Stomach (tissue), 9 donors: ENCODE results near the gene WBP2. TPM values are rescaled to one million over a fixed set of nuclear protein-coding genes. Genes with fewer than 3 reads are reported as not detected.
A peak's percentile ranks its signal among the peaks of the same experiment; 100 is the strongest.

Source experiments
- DNase-seq, 2 donors: peaks; one replicate each; pipeline versions ENCODE4 v3.0.0 to v3.0.0-alpha.2; 2013 to 2019
- H3K27ac ChIP-seq, 5 donors: fragments of 200-600 bp in 4 of 5; sonication (generic) in 4 of 5; one replicate each; pipeline ENCODE4 v1.5.1; 2013 to 2019; ENCODE audit warnings: mild to moderate bottlenecking in 1 of 5, moderate library complexity in 1 of 5
- H3K27me3 ChIP-seq, 3 donors: fragments of 200-600 bp; sonication (generic); one replicate each; pipeline ENCODE4 v1.5.1; 2017 to 2019; ENCODE audit warnings: mixed run types in 1 of 3
- H3K36me3 ChIP-seq, 4 donors: fragments of 200-600 bp; sonication (generic); 1 replicate in 3 of 4; 2 replicates in 1 of 4; pipeline ENCODE4 v1.5.1; 2016 to 2019
- H3K4me1 ChIP-seq, 4 donors: fragments of 200-600 bp; sonication (generic); one replicate each; pipeline ENCODE4 v1.5.1; 2016 to 2019
- H3K4me3 ChIP-seq, 4 donors: fragments of 200-600 bp; sonication (generic) in 3 of 4; one replicate each; pipeline ENCODE4 v1.5.1; 2016 to 2019; ENCODE audit warnings: mild to moderate bottlenecking in 1 of 4
- H3K9me3 ChIP-seq, 4 donors: fragments of 200-600 bp; sonication (generic); one replicate each; pipeline ENCODE4 v1.5.1; 2016 to 2019
- CTCF ChIP-seq, 7 experiments: fragments of 450-650 bp in 4 of 7; fragments of 200-600 bp in 3 of 7; sonication (generic) in 3 of 7; IDR thresholded peaks; one replicate each; pipeline ENCODE4 v1.5.1; 2016 to 2019; ENCODE audit warnings: antibody characterized with exemption in 7 of 7, control low read depth in 2 of 7, mild to moderate bottlenecking in 1 of 7
- EP300 ChIP-seq: sonication (generic); formaldehyde crosslinking; IDR thresholded peaks from one replicate; pipeline ENCODE4 v1.6.1; 2017; ENCODE audit warnings: antibody characterized with exemption
- POLR2A ChIP-seq, 4 donors: fragments of 450-650 bp; IDR thresholded peaks; one replicate each; pipeline ENCODE4 v1.6.1; 2016; ENCODE audit warnings: antibody characterized with exemption in 4 of 4, control low read depth in 2 of 4, mild to moderate bottlenecking in 1 of 4, moderate library complexity in 1 of 4
- POLR2AphosphoS5 ChIP-seq, 3 donors: sonication (generic); formaldehyde crosslinking; IDR thresholded peaks; one replicate each; pipeline ENCODE4 v1.6.1; 2016; ENCODE audit warnings: antibody characterized with exemption in 3 of 3
- WGBS, 5 donors: extraction: QIAGEN DNeasy Blood & Tissue Kit in 3 of 5; methylation state at CpG; one replicate each; pipeline versions ENCODE4 v1.1.5 to v1.1.7; 2013 to 2018; 5-methylcytosine and 5-hydroxymethylcytosine counted together
- intact Hi-C: fragments of 100-400 bp; cut with DNase I; formaldehyde crosslinking; loops from one replicate; pipeline ENCODE4 v1.15.1; 2023; ENCODE audit warnings: low total_unique reads
- polyA plus RNA-seq, 3 donors: library from polyadenylated mRNA; stranded (reverse); fragments of 200-250 nt; gene quantifications; one replicate each; pipeline ENCODE4 v1.2.3, GENCODE V29; 2013
- total RNA-seq, 5 donors: library from RNA; depleted of rRNA; stranded (reverse); fragments of >200 nt; gene quantifications; one replicate each; pipeline versions ENCODE4 v1.1.0 to v1.2.3, GENCODE V29; 2014 to 2016
- donor health status: healthy with polysubstance abuse.
- donor health status: Bipolar disorder and iron deficiency.
- donor health status: healthy.

Gene WBP2
- total and polyA plus RNA-seq, 8 donors, result 28.6 to 122 (median 72.5) TPM

- TF ChIP-seq POLR2AphosphoS5 (IDR thresholded peaks at IDR 0.05) (no peak), CTCF (IDR thresholded peaks at IDR 0.05) (no peak)
- no peaks in the 10 kb centered on the region for H3K9me3 ChIP-seq
- H3K27ac ChIP-seq, result peak overlapping the region in 3 of 5 donors; percentile 52 to 75 (median 65)
- peaks cover 7 to 23% (median 22%) of the 10 kb centered on the region in 4 donors for H3K4me1 ChIP-seq
- H3K4me3 ChIP-seq, result no peak overlapping the region
- H3K36me3 ChIP-seq, result peaks cover 63 to 100% (median 96%) of the 10 kb centered on the region in 4 donors
- no peaks in the 10 kb centered on the region for H3K27me3 ChIP-seq
- 87 to 92% (median 88%) methylated on average over 7 of the region's 7 CpGs for WGBS, 5 donors
- DNase-seq, result no peak
- intact Hi-C loops, result no loop called here
These were observed 33.6 kb downstream of the WBP2 start for GRCh38 chr17:75821552-75821951.

- WGBS, 5 donors, result 84 to 88% (median 88%) methylated on average over 19 to 21 of the region's 21 CpGs
- peaks cover 62 to 100% (median 98%) of the 10 kb centered on the region in 4 donors for H3K36me3 ChIP-seq
- peaks cover 7 to 23% (median 21%) of the 10 kb centered on the region in 4 donors for H3K4me1 ChIP-seq
- no peaks in the 10 kb centered on the region for H3K27me3 ChIP-seq
- DNase-seq, result no peak
- H3K4me3 ChIP-seq, result no peak overlapping the region
- intact Hi-C loops, result no loop called here
- TF ChIP-seq EP300 (no peak), POLR2A (IDR thresholded peaks at IDR 0.05) (no peak), CTCF (IDR thresholded peaks at IDR 0.05) (no peak), POLR2AphosphoS5 (IDR thresholded peaks at IDR 0.05) (no peak)
- no peaks in the 10 kb centered on the region for H3K9me3 ChIP-seq
- H3K27ac ChIP-seq, result no peak overlapping the region
These were observed 34.7 kb downstream of the WBP2 start for GRCh38 chr17:75820094-75821080.

- H3K9me3 ChIP-seq, result no peaks in the 10 kb centered on the region
- no peak overlapping the region for H3K27ac ChIP-seq
- WGBS, 5 donors, result 86 to 90% (median 87%) methylated on average over 15 to 16 of the region's 16 CpGs
- no peak for TF ChIP-seq POLR2A (IDR thresholded peaks at IDR 0.05)
- TF ChIP-seq CTCF (IDR thresholded peaks at IDR 0.05), result no peak
- TF ChIP-seq EP300, result no peak
- no peak for TF ChIP-seq POLR2AphosphoS5 (IDR thresholded peaks at IDR 0.05)
- DNase-seq, result no peak
- H3K36me3 ChIP-seq, result peaks cover 68 to 100% (median 98%) of the 10 kb centered on the region in 4 donors
- peaks cover 7 to 23% (median 21%) of the 10 kb centered on the region in 4 donors for H3K4me1 ChIP-seq
- H3K27me3 ChIP-seq, result no peaks in the 10 kb centered on the region
- H3K4me3 ChIP-seq, result no peak overlapping the region
- intact Hi-C loops, result no loop called here
These were observed 35.5 kb downstream of the WBP2 start for GRCh38 chr17:75819678-75820077.

GRCh38 chr17:75819116-75819515 lies 36.0 kb downstream of the WBP2 start:
- Histone ChIP-seq H3K9me3 (no peaks in the 10 kb centered on the region), H3K4me3 (no peak overlapping the region), H3K27ac (no peak overlapping the region), H3K36me3 (peaks cover 69 to 100% (median 98%) of the 10 kb centered on the region in 4 donors), H3K27me3 (no peaks in the 10 kb centered on the region), H3K4me1 (peaks cover 7 to 23% (median 21%) of the 10 kb centered on the region in 4 donors)
- intact Hi-C loops, result no loop called here
- WGBS, 5 donors, result 85 to 98% (median 90%) methylated on average over 6 to 7 of the region's 7 CpGs
- TF ChIP-seq EP300, result no peak
- TF ChIP-seq CTCF (IDR thresholded peaks at IDR 0.05), result no peak
- no peak for TF ChIP-seq POLR2AphosphoS5 (IDR thresholded peaks at IDR 0.05)
- TF ChIP-seq POLR2A (IDR thresholded peaks at IDR 0.05), result no peak
- no peak for DNase-seq
